ENCODE results near the gene CCND1.

- no peak for TF ChIP-seq CTCF (IDR thresholded peaks at IDR 0.05)
- no peak for TF ChIP-seq POLR2A (IDR thresholded peaks at IDR 0.05)
Observed at GRCh38 chr11:69624293-69624692, 16.7 kb upstream of the CCND1 start.

All from right lobe of liver (tissue), 4 donors.